Breast epithelium (tissue), 4 donors: ENCODE measurements around the gene DUSP23. TPM values are rescaled to one million over a fixed set of nuclear protein-coding genes. Genes with fewer than 3 reads are reported as not detected.

Source experiments
- DNase-seq, 2 donors: peaks; one replicate each; pipeline ENCODE4 v3.0.0-alpha.2; 2019; ENCODE audit warnings: low spot score in 2 of 2
- H3K27ac ChIP-seq, 2 donors: fragments of 200-600 bp; sonication (generic) in 1 of 2; one replicate each; pipeline ENCODE4 v1.5.1; 2016 to 2019; ENCODE audit warnings: mild to moderate bottlenecking in 1 of 2
- H3K27me3 ChIP-seq, 2 donors: fragments of 200-600 bp; sonication (generic) in 1 of 2; one replicate each; pipeline versions ENCODE4 v1.5.1 to v1.6.0; 2017 to 2019; ENCODE audit warnings: control low read depth in 1 of 2, mild to moderate bottlenecking in 1 of 2
- H3K36me3 ChIP-seq: fragments of 200-600 bp; one replicate; pipeline ENCODE4 v1.5.1; 2019
- H3K4me1 ChIP-seq, 2 donors: fragments of 200-600 bp; sonication (generic); one replicate each; pipeline ENCODE4 v1.5.1; 2016 to 2019; ENCODE audit warnings: control low read depth in 1 of 2
- H3K4me3 ChIP-seq, 3 donors: fragments of 200-600 bp; sonication (generic); 1 replicate in 2 of 3; 2 replicates in 1 of 3; pipeline ENCODE4 v1.5.1; 2016 to 2019; ENCODE audit warnings: mild to moderate bottlenecking in 3 of 3, moderate library complexity in 2 of 3
- H3K9me3 ChIP-seq, 2 donors: fragments of 200-600 bp; sonication (generic) in 1 of 2; one replicate each; pipeline ENCODE4 v1.5.1; 2016 to 2019; ENCODE audit warnings: control low read depth in 1 of 2
- CTCF ChIP-seq, 3 donors: fragments of 450-650 bp; IDR thresholded peaks; one replicate each; pipeline ENCODE4 v1.5.1; 2016 to 2017; ENCODE audit warnings: antibody characterized with exemption in 3 of 3, mild to moderate bottlenecking in 3 of 3, moderate library complexity in 3 of 3
- POLR2A ChIP-seq: fragments of 450-650 bp; IDR thresholded peaks from one replicate; pipeline ENCODE4 v1.6.1; 2016; ENCODE audit warnings: antibody characterized with exemption, mild to moderate bottlenecking, moderate library complexity
- POLR2AphosphoS5 ChIP-seq, 3 donors: sonication (generic); formaldehyde crosslinking; IDR thresholded peaks; one replicate each; pipeline ENCODE4 v1.6.1; 2017; ENCODE audit warnings: antibody characterized with exemption in 3 of 3
- intact Hi-C: fragments of 100-400 bp; cut with DNase I; formaldehyde crosslinking; loops from one replicate; pipeline ENCODE4 v1.15.1; 2023; ENCODE audit warnings: low total_unique reads
- total RNA-seq, 3 donors: library from RNA; depleted of rRNA; stranded (reverse); fragments of >200 nt; gene quantifications; one replicate each; pipeline ENCODE4 v1.1.0, GENCODE V29; 2016

The DUSP23 gene
- total RNA-seq, 3 donors from 2014 or later, result 92.7 to 187 (median 147) TPM

DNA sequence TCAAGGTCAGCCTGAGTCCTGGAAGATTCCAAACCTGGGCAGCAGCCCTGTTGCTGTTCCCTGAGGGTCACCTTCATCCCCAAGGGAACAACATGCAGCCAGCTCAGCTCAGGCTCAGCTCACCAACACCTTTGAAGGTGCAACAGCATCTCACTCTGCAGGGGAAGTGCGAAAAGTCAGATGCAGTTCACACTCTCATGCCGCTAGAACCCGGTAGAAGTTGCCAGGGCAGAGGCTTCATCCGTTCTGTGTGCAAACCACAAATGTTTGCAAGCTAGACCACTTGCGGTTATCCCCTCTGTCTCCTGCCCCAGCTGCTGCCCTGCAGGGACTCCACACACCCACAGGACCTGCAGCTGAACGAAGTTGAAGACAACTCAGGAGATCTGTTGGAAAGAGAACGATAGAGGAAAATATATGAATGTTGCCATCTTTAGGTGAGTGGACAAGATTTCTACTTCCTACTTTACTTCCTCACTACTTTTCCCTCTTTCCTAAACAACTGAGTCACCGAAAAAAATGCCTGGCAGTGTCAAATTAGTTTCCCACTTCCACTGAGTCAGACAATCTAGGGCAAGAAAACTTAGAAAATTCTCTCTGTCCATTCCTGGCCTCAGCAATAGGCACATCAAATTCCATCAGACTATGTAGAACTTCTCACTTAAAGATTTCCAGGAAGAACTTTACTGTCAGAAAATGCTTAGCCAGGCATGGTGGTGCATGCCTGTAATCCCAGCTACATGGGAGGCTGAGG is 19.6 kb downstream of the DUSP23 start:
- H3K4me1 ChIP-seq, result no peaks in the 10 kb centered on the region
- intact Hi-C loops, result no loop called here
- no peak overlapping the region for H3K27ac ChIP-seq
- H3K36me3 ChIP-seq, result no peaks in the 10 kb centered on the region
- H3K4me3 ChIP-seq, result no peak overlapping the region
- no peak for DNase-seq
- no peak for TF ChIP-seq CTCF (IDR thresholded peaks at IDR 0.05)
- H3K9me3 ChIP-seq, result no peaks in the 10 kb centered on the region
- no peaks in the 10 kb centered on the region for H3K27me3 ChIP-seq

DNA sequence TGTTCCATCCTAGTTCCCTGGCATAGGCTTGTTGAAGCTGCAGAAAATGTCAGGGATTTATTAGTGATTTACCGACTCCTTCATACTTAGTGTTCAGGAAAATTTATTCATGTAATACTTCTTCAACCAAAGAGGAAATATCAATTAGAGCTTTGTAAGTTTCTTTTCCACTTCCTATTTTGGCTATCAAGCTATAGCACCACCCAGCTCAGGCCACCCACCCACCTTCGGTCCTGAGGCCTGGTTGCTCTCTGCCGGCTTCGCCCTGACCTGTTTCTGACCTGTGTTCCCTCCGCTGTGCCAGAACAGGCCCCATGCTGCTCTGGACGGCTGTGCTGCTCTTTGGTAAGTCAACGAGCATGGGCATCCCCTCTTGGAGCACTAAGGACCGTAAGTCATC is 21.3 kb downstream of the DUSP23 start, which contains the start of gene FCRL6:
Gene FCRL6 (plus strand): TSS at position 250 of the 400 bp plus-strand sequence. CDS start 65 bp downstream, at position 315.
- TF ChIP-seq POLR2AphosphoS5 (IDR thresholded peaks at IDR 0.05) (no peak), CTCF (IDR thresholded peaks at IDR 0.05) (no peak), POLR2A (no peak)
- no peak for DNase-seq
- Histone ChIP-seq H3K27me3 (no peaks in the 10 kb centered on the region), H3K27ac (no peak within 1 kb of the TSS), H3K9me3 (no peaks in the 10 kb centered on the region), H3K4me1 (no peaks in the 10 kb centered on the region), H3K4me3 (no peak within 1 kb of the TSS), H3K36me3 (no peaks in the 10 kb centered on the region)
- intact Hi-C loops, result no loop called here

DNA sequence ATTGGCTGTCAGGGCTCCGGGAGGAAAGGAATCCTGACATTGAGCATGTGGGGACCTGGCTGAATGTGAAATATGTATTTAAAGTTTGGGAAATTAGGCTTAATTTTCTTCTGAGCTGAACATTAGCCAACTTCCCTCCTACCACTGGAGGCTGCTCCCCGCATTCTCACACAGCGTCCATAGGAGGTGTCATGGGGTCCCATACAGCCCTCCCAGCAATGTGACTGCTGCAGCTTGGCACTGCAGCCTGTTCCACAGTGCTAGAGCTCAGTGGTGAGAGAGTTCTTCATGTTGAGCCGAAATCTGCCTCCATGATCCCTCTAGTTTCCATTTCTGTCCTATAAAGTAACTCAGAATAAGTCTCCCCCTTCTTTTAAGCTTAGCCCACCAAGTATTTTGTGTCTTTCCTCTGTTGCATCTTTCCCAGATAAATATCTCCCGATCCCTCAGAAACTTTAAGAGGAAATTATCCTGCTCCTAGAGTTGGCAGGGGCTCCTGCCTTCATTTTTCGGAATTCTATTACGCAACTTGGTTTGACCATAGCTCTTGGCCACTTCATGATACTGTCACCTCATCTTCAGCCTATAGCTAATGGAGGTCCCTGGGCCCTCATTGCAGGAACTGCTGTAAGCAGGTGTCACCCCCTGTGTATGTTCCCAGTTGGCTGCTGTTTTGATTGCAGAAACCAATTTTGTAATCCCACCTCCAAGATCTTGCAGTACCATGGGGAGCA is 23.4 kb downstream of the DUSP23 start:
- no peaks in the 10 kb centered on the region for H3K36me3 ChIP-seq
- H3K9me3 ChIP-seq, result no peaks in the 10 kb centered on the region
- intact Hi-C loops, result no loop called here
- TF ChIP-seq POLR2AphosphoS5 (IDR thresholded peaks at IDR 0.05), result no peak
- no peak for TF ChIP-seq CTCF (IDR thresholded peaks at IDR 0.05)
- TF ChIP-seq POLR2A, result no peak
- H3K4me3 ChIP-seq, result no peak overlapping the region
- no peaks in the 10 kb centered on the region for H3K4me1 ChIP-seq
- DNase-seq, result no peak
- H3K27ac ChIP-seq, result no peak overlapping the region
- no peaks in the 10 kb centered on the region for H3K27me3 ChIP-seq

DNA sequence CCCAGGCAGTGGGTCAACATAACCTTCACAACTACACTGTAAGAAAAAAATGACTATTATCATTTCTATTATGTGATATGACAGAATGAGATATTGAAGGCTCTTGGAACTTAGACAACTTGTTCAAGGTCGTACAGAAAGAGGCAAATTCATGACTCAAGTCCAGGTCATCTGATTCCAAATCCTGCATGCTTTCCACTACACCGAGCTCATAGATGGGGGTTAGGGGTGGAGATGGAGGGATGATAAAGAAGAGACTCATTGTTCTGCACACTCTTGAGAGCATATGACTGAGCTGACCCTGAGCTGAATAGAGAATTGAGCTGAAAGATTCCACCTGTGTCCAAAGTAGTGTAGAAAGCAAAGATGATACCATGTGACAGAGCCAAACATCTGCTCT is 24.2 kb downstream of the DUSP23 start:
- H3K4me1 ChIP-seq, result no peaks in the 10 kb centered on the region

More for the DNA sequence above, 24.2 kb downstream of the DUSP23 start:
- no peak for DNase-seq
- no peaks in the 10 kb centered on the region for H3K36me3 ChIP-seq
- intact Hi-C loops, result no loop called here
- H3K4me3 ChIP-seq, result no peak overlapping the region
- TF ChIP-seq POLR2AphosphoS5 (IDR thresholded peaks at IDR 0.05) (no peak), CTCF (IDR thresholded peaks at IDR 0.05) (no peak), POLR2A (no peak)
- H3K9me3 ChIP-seq, result no peaks in the 10 kb centered on the region
- H3K27me3 ChIP-seq, result no peaks in the 10 kb centered on the region
- H3K27ac ChIP-seq, result no peak overlapping the region
